ENCODE data around the gene DGCR6. TPM values are rescaled to one million over a fixed set of nuclear protein-coding genes. Genes with fewer than 3 reads are reported as not detected.

DGCR6 gene
- total and polyA plus RNA-seq, 7 donors, result 0.60 to 6.6 (median 1.4) TPM

Other genes starting within 250 kb of the DGCR6 start
- 1 to 10 TPM; 2.5 to 4.8 (median 3.6) TPM for gene PRODH, start 30.0 kb downstream of the DGCR6 start, total RNA-seq
- 1 to 10 TPM in 1 of 3 donors, not detected in 2; 2.9 TPM for gene PRODH, start 30.0 kb downstream of the DGCR6 start, polyA plus RNA-seq
- 10 to 100 TPM; 25.5 to 36.8 (median 32.7) TPM for gene DGCR2, start 216.1 kb downstream of the DGCR6 start, total RNA-seq
- 10 to 100 TPM in 2 of 3 donors, 1 to 10 TPM in 1; 7.2 to 68.7 (median 11.8) TPM for gene DGCR2, start 216.1 kb downstream of the DGCR6 start, polyA plus RNA-seq
- not detected for gene TSSK2, start 225.0 kb downstream of the DGCR6 start, total RNA-seq
- under 1 TPM in 1 of 3 donors, not detected in 2; 0.12 TPM for gene TSSK2, start 225.0 kb downstream of the DGCR6 start, polyA plus RNA-seq
- gene ESS2, start 238.3 kb downstream of the DGCR6 start, total RNA-seq, result 10 to 100 TPM; 12.9 to 15.5 (median 14.0) TPM
- 10 to 100 TPM in 1 of 3 donors, 1 to 10 TPM in 2; 7.2 to 12.9 (median 7.4) TPM for gene ESS2, start 238.3 kb downstream of the DGCR6 start, polyA plus RNA-seq
- not detected for gene GSC2, start 244.0 kb downstream of the DGCR6 start, total RNA-seq
- not detected for gene GSC2, start 244.0 kb downstream of the DGCR6 start, polyA plus RNA-seq